IMR-90 (cell line): ENCODE measurements around the gene BTNL2. TPM values are rescaled to one million over a fixed set of nuclear protein-coding genes. Genes with fewer than 3 reads are reported as not detected.

Source experiments
- ATAC-seq: fragments of 200-7000 bp; cut with Tn5 transposase; 2 replicates; pipeline ENCODE4 v1.9.1; 2020; ENCODE audit warnings: low read depth, mild to moderate bottlenecking, moderate library complexity
- BruUV-seq: library from RNA; stranded (reverse); fragments of 400-500 nt; replicated peaks from 2 replicates; lab custom pipeline; 2021; lab: Mats Ljungman, UMichigan
- CTCF ChIA-PET: fragments of 300-600 bp; formaldehyde crosslinking; extraction: SDS; loops from one replicate; lab custom pipeline; 2021; ENCODE audit warnings: antibody characterized with exemption; lab: Yijun Ruan, JAX
- POLR2A ChIA-PET: fragments of 300-600 bp; sonication (Branson Sonifier 250); formaldehyde crosslinking; loops from one replicate; lab custom pipeline; 2022; ENCODE audit warnings: antibody characterized with exemption; ENCODE audit not compliant: unreplicated experiment; lab: Charles Lee
- DNase-seq: peaks from one replicate; pipeline ENCODE4 v3.0.0; 2013
- H2AFZ ChIP-seq: replicated peaks from 2 replicates; pipeline ENCODE3; 2013; ENCODE audit warnings: low read length, mild to moderate bottlenecking; ENCODE audit not compliant: poor library complexity
- H2AK5ac ChIP-seq: 2 replicates; pipeline ENCODE4 v1.6.1; 2013; ENCODE audit warnings: low read depth, low read length, inconsistent platforms
- H2AK9ac ChIP-seq: replicated peaks from 2 replicates; pipeline ENCODE3; 2013; ENCODE audit warnings: mild to moderate bottlenecking, low read depth, low read length, moderate library complexity; ENCODE audit not compliant: poor library complexity
- H2BK120ac ChIP-seq: 2 replicates; pipeline ENCODE4 v1.6.1; 2013; ENCODE audit warnings: low read depth, low read length, inconsistent platforms
- H2BK15ac ChIP-seq: 3 replicates; pipeline ENCODE4 v1.6.1; 2013; ENCODE audit warnings: low read depth, low read length, inconsistent platforms
- H2BK20ac ChIP-seq: 2 replicates; pipeline ENCODE4 v1.6.1; 2013; ENCODE audit warnings: low read depth, mild to moderate bottlenecking, inconsistent platforms, low read length, moderate library complexity
- H2BK5ac ChIP-seq: 2 replicates; pipeline ENCODE4 v1.6.1; 2013; ENCODE audit warnings: mild to moderate bottlenecking, low read depth, low read length, inconsistent platforms; ENCODE audit not compliant: poor library complexity, severe bottlenecking
- H3K14ac ChIP-seq: replicated peaks from 2 replicates; pipeline ENCODE4 v1.6.1; 2013; ENCODE audit warnings: low read depth, low read length, inconsistent platforms
- H3K18ac ChIP-seq: 2 replicates; pipeline ENCODE4 v1.6.1; 2013; ENCODE audit warnings: low read depth, low read length, control low read depth
- H3K23ac ChIP-seq: 2 replicates; pipeline ENCODE4 v1.6.1; 2013; ENCODE audit warnings: low read depth, low read length, inconsistent platforms
- H3K27ac ChIP-seq: 2 replicates; pipeline ENCODE4 v1.5.1; 2013; ENCODE audit warnings: mild to moderate bottlenecking, control low read depth, low read length; ENCODE audit not compliant: insufficient read depth
- H3K27me3 ChIP-seq: 2 replicates; pipeline ENCODE4 v1.6.1; 2013; ENCODE audit warnings: low read length; ENCODE audit not compliant: control insufficient read depth, insufficient read depth
- H3K36me3 ChIP-seq: 2 replicates; pipeline ENCODE4 v1.6.1; 2013; ENCODE audit warnings: low read length, mixed read lengths; ENCODE audit not compliant: control insufficient read depth, insufficient read depth
- H3K4ac ChIP-seq: 2 replicates; pipeline ENCODE4 v1.6.1; 2013; ENCODE audit warnings: low read depth, low read length, inconsistent platforms
- H3K4me1 ChIP-seq: 2 replicates; pipeline ENCODE4 v1.6.1; 2013; ENCODE audit warnings: low read length, mixed read lengths; ENCODE audit not compliant: control insufficient read depth, insufficient read depth
- H3K4me2 ChIP-seq: 2 replicates; pipeline ENCODE4 v1.6.1; 2013; ENCODE audit warnings: low read depth, mild to moderate bottlenecking, control low read depth, low read length, moderate library complexity
- H3K4me3 ChIP-seq: 2 replicates; pipeline ENCODE4 v1.5.1; 2013; ENCODE audit warnings: low read depth, mild to moderate bottlenecking, control low read depth, low read length, moderate library complexity; ENCODE audit not compliant: insufficient read depth
- H3K56ac ChIP-seq: 2 replicates; pipeline ENCODE4 v1.6.1; 2013; ENCODE audit warnings: low read length, inconsistent platforms; ENCODE audit not compliant: insufficient read depth; ENCODE audit errors: extremely low read depth
- H3K79me1 ChIP-seq, 2 experiments: 2 replicates each; pipeline ENCODE4 v1.6.1; 2013; ENCODE audit warnings: low read length in 2 of 2, inconsistent platforms in 1 of 2, low read depth in 1 of 2
- H3K9ac ChIP-seq: 2 replicates; pipeline ENCODE4 v1.6.1; 2013; ENCODE audit warnings: low read depth, low read length, control low read depth
- H3K9me1 ChIP-seq: 2 replicates; pipeline ENCODE4 v1.6.1; 2013; ENCODE audit warnings: low read length, inconsistent platforms; ENCODE audit not compliant: insufficient read depth
- H3K9me3 ChIP-seq: 2 replicates; pipeline ENCODE4 v1.6.1; 2013; ENCODE audit warnings: low read length; ENCODE audit not compliant: control insufficient read depth, insufficient read depth
- H4K20me1 ChIP-seq: 2 replicates; pipeline ENCODE4 v1.6.1; 2013; ENCODE audit warnings: low read length, inconsistent platforms; ENCODE audit not compliant: insufficient read depth
- H4K5ac ChIP-seq: 2 replicates; pipeline ENCODE4 v1.6.1; 2013; ENCODE audit warnings: mild to moderate bottlenecking, low read depth, low read length, control low read depth
- H4K8ac ChIP-seq, 2 experiments: 2 replicates each; pipeline ENCODE4 v1.6.1; 2013; ENCODE audit warnings: low read depth in 2 of 2, low read length in 2 of 2, control low read depth in 1 of 2, inconsistent platforms in 1 of 2
- H4K91ac ChIP-seq: 2 replicates; pipeline ENCODE4 v1.6.1; 2013; ENCODE audit warnings: low read depth, low read length, inconsistent platforms; ENCODE audit not compliant: insufficient read depth
- BHLHE40 ChIP-seq: fragments of 150-350 bp; IDR thresholded peaks from 2 replicates; pipeline ENCODE4 v1.6.1; 2016; ENCODE audit warnings: mild to moderate bottlenecking, low read depth, low read length
- CEBPB ChIP-seq: IDR thresholded peaks from 2 replicates; pipeline ENCODE4 v1.6.1; 2012; ENCODE audit warnings: low read depth, low read length, improper control_type of control experiment
- CHD1 ChIP-seq: IDR thresholded peaks from 2 replicates; pipeline ENCODE4 v1.6.1; 2012; ENCODE audit warnings: low read depth, low read length, improper control_type of control experiment
- FOS ChIP-seq: fragments of 150-350 bp; IDR thresholded peaks from 2 replicates; pipeline ENCODE4 v1.6.1; 2016; ENCODE audit warnings: low read depth, low read length
- MAFK ChIP-seq: IDR thresholded peaks from 2 replicates; pipeline ENCODE4 v1.6.1; 2012; ENCODE audit warnings: low read depth, low read length, improper control_type of control experiment
- MAZ ChIP-seq: IDR thresholded peaks from 2 replicates; pipeline ENCODE4 v1.6.1; 2012; ENCODE audit warnings: low read depth, mild to moderate bottlenecking, low read length, improper control_type of control experiment, moderate library complexity, borderline replicate concordance
- MXI1 ChIP-seq: IDR thresholded peaks from 2 replicates; pipeline ENCODE4 v1.6.1; 2012; ENCODE audit warnings: low read depth, mild to moderate bottlenecking, low read length, moderate library complexity, borderline replicate concordance
- NFE2L2 ChIP-seq: fragments of 150-350 bp; IDR thresholded peaks from 2 replicates; pipeline ENCODE4 v1.6.1; 2016; ENCODE audit warnings: low read depth, mild to moderate bottlenecking, low read length
- POLR2A ChIP-seq: IDR thresholded peaks from 2 replicates; pipeline ENCODE4 v1.6.1; 2012; ENCODE audit warnings: mild to moderate bottlenecking, low read depth, low read length
- RAD21 ChIP-seq: IDR thresholded peaks from 2 replicates; pipeline ENCODE4 v1.6.1; 2012; ENCODE audit warnings: low read length, improper control_type of control experiment
- RCOR1 ChIP-seq: IDR thresholded peaks from 2 replicates; pipeline ENCODE4 v1.6.1; 2012; ENCODE audit warnings: mild to moderate bottlenecking, low read length, improper control_type of control experiment; ENCODE audit not compliant: insufficient replicate concordance
- RFX5 ChIP-seq: IDR thresholded peaks from 2 replicates; pipeline ENCODE4 v1.8.0; 2012; ENCODE audit warnings: low read depth, mild to moderate bottlenecking, low read length, moderate library complexity
- SMC3 ChIP-seq: fragments of 150-350 bp; IDR thresholded peaks from 2 replicates; pipeline ENCODE4 v1.6.1; 2016; ENCODE audit warnings: low read depth, mild to moderate bottlenecking, antibody characterized with exemption, low read length, moderate library complexity
- WGBS, 2 experiments: methylation state at CpG; one replicate each; pipeline versions ENCODE4 v1.1.5 to v1.1.7; 2013; ENCODE audit warnings: missing lambda C conversion rate in 2 of 2; ENCODE audit not compliant: insufficient read length in 1 of 2; ENCODE audit errors: extremely low coverage in 2 of 2; 5-methylcytosine and 5-hydroxymethylcytosine counted together
- dilution Hi-C: fragments of 300-500 bp; cut with HindIII; formaldehyde crosslinking; loops from one replicate; pipeline ENCODE4 v1.14.3; 2018; ENCODE audit warnings: low sequenced_read_pairs; ENCODE audit not compliant: unreplicated experiment
- in situ Hi-C: fragments of 300-500 bp; cut with MboI; formaldehyde crosslinking; loops from 3 replicates; pipeline ENCODE4 v1.14.3; 2019; ENCODE audit warnings: low sequenced_read_pairs, inconsistent platforms, mixed read lengths
- intact Hi-C: fragments of 100-400 bp; cut with micrococcal nuclease; formaldehyde crosslinking; loops from 2 replicates; pipeline ENCODE4 v1.10.0; 2022
- polyA plus RNA-seq, 3 experiments: library from polyadenylated mRNA; depleted of rRNA; stranded (reverse); fragments of >200 nt; gene quantifications; 2 replicates each; pipeline ENCODE4 v1.2.3, GENCODE V29; 2012; ENCODE audit warnings: low replicate concordance in 1 of 3
- total RNA-seq: library from RNA; depleted of rRNA; stranded (reverse); fragments of >200 nt; gene quantifications from 2 replicates; pipeline ENCODE4 v1.2.3, GENCODE V29; 2012
- TF ChIP-seq, protein P1 (sequence below): conservative IDR thresholded peaks from 2 replicates; pipeline ENCODE4 v1.5.1; 2012; ENCODE audit warnings: mild to moderate bottlenecking, low read depth, low read length, improper control_type of control experiment
- TF ChIP-seq, protein P2 (sequence below): fragments of 150-350 bp; IDR thresholded peaks from 2 replicates; pipeline ENCODE4 v1.6.1; 2017; ENCODE audit warnings: mild to moderate bottlenecking, antibody characterized with exemption, low read length, low read depth
- TF ChIP-seq, protein P3 (sequence below): fragments of 150-350 bp; IDR thresholded peaks from 2 replicates; pipeline ENCODE4 v1.6.1; 2016; ENCODE audit warnings: low read depth, mild to moderate bottlenecking, low read length, moderate library complexity, borderline replicate concordance

BTNL2 gene
- total and polyA plus RNA-seq, 2 of the 4 experiments (the other 2 are of a cell fraction) = not detected

DNA sequence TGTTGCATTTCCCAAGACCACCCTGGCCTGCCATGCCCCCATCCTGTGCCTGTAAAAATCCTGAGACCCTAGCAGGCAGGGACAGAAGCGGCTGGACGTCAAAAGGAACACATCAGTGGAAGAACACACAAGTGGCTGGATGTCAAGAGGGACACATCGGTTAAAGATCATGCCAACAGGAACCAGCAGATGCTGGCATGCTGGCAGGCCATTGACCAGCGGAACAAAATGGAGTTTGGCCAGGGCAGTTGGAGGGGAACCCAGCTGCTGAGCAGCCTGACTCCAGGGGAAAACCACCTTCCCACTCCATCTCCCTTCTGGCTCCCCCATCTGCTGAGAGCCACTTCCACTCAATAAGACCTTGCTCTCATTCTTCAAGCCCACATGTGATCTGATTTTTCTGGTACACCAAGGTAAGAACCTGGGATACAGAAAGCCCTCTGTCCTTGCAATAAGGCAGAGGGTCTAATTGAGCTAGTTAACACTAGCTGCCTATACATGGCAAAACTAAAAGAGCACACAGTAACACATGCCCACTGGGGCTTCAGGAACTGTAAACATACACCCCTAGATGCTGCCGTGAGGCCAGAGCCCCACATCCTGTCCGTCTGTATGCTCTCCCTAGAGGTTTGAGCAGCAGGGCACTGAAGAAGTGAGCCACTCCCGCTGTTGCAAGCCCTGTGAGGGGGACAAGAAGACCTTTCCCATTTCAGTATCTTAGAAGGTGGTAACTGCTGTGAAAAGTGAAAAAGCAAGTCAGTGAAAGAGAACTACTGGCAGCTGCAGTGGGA, 31.0 kb downstream of the BTNL2 start:
- BruUV-seq = no TSS peak
- dilution Hi-C loops = no loop called here
- no peak for ATAC-seq
- no peak for DNase-seq
- 97% methylated on average over 3 of the region's 7 CpGs; no CpG with 5 or more reads in 1 of the 2 experiments for WGBS, 2 experiments
- no peak overlapping the region for H3K27ac ChIP-seq
- H2BK5ac ChIP-seq = no peak overlapping the region
- H4K8ac ChIP-seq = no peak overlapping the region
- no peak overlapping the region for H2AFZ ChIP-seq
- CTCF ChIA-PET = no interaction called here
- TF ChIP-seq POLR2A (no peak), RAD21 (no peak), RFX5 (no peak), MXI1 (no peak), MAZ (no peak), CHD1 (no peak), FOS (no peak), MAFK (no peak), NFE2L2 (no peak), RCOR1 (no peak), BHLHE40 (no peak), SMC3 (no peak), CEBPB (no peak)
- TF ChIP-seq, protein P1, sequence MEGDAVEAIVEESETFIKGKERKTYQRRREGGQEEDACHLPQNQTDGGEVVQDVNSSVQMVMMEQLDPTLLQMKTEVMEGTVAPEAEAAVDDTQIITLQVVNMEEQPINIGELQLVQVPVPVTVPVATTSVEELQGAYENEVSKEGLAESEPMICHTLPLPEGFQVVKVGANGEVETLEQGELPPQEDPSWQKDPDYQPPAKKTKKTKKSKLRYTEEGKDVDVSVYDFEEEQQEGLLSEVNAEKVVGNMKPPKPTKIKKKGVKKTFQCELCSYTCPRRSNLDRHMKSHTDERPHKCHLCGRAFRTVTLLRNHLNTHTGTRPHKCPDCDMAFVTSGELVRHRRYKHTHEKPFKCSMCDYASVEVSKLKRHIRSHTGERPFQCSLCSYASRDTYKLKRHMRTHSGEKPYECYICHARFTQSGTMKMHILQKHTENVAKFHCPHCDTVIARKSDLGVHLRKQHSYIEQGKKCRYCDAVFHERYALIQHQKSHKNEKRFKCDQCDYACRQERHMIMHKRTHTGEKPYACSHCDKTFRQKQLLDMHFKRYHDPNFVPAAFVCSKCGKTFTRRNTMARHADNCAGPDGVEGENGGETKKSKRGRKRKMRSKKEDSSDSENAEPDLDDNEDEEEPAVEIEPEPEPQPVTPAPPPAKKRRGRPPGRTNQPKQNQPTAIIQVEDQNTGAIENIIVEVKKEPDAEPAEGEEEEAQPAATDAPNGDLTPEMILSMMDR = no peak
- TF ChIP-seq, protein P2, sequence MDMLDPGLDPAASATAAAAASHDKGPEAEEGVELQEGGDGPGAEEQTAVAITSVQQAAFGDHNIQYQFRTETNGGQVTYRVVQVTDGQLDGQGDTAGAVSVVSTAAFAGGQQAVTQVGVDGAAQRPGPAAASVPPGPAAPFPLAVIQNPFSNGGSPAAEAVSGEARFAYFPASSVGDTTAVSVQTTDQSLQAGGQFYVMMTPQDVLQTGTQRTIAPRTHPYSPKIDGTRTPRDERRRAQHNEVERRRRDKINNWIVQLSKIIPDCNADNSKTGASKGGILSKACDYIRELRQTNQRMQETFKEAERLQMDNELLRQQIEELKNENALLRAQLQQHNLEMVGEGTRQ = no peak
- TF ChIP-seq, protein P3, sequence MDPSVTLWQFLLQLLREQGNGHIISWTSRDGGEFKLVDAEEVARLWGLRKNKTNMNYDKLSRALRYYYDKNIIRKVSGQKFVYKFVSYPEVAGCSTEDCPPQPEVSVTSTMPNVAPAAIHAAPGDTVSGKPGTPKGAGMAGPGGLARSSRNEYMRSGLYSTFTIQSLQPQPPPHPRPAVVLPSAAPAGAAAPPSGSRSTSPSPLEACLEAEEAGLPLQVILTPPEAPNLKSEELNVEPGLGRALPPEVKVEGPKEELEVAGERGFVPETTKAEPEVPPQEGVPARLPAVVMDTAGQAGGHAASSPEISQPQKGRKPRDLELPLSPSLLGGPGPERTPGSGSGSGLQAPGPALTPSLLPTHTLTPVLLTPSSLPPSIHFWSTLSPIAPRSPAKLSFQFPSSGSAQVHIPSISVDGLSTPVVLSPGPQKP = no peak
- H3K36me3 ChIP-seq = no peaks in the 10 kb centered on the region
- H3K4me1 ChIP-seq = peaks cover 2% of the 10 kb centered on the region; the same call in 1 of the 2 replicates
- no peak overlapping the region for H3K23ac ChIP-seq
- no peaks in the 10 kb centered on the region for H3K9me1 ChIP-seq
- no peak overlapping the region for H2BK15ac ChIP-seq
- no peaks in the 10 kb centered on the region for H3K79me1 ChIP-seq
- no peak overlapping the region for H4K5ac ChIP-seq
- no peak overlapping the region for H3K4ac ChIP-seq
- POLR2A ChIA-PET = no interaction called here
- H3K9me3 ChIP-seq = no peaks in the 10 kb centered on the region
- H3K14ac ChIP-seq = no peak overlapping the region
- H3K9ac ChIP-seq = no peak overlapping the region
- H3K4me3 ChIP-seq = no peak overlapping the region
- H2BK20ac ChIP-seq = no peak overlapping the region
- no peaks in the 10 kb centered on the region for H4K20me1 ChIP-seq
- peaks cover 6% of the 10 kb centered on the region for H3K27me3 ChIP-seq
- H2AK9ac ChIP-seq = no peak overlapping the region
- no peak overlapping the region for H4K91ac ChIP-seq
- no peak overlapping the region for H2BK120ac ChIP-seq
- no peak overlapping the region for H3K4me2 ChIP-seq
- intact Hi-C loops = no loop called here
- H3K56ac ChIP-seq = no peak overlapping the region
- in situ Hi-C loops = no loop called here
- no peak overlapping the region for H3K18ac ChIP-seq
- no peak overlapping the region for H2AK5ac ChIP-seq
